T-cell (primary cell): ENCODE results near the gene KIAA0930. TPM values are rescaled to one million over a fixed set of nuclear protein-coding genes. Genes with fewer than 3 reads are reported as not detected.

Experiments
- ATAC-seq, 4 experiments: fragments of 200-7000 bp in 3 of 4; fragments of 150-1000 bp in 1 of 4; cut with Tn5 transposase; replicated peaks in 1 of 4; 1 replicate in 3 of 4; 2 replicates in 1 of 4; pipeline ENCODE4 v1.10.0; 2021; ENCODE audit warnings: moderate library complexity in 3 of 4, mild to moderate bottlenecking in 2 of 4, moderate number of reproducible peaks in 1 of 4
- CTCF ChIA-PET, 2 donors: fragments of 300-600 bp; sonication (Branson Sonifier 250); formaldehyde crosslinking; loops; one replicate each; lab custom pipeline; 2022; ENCODE audit warnings: antibody characterized with exemption in 2 of 2; lab: Charles Lee
- POLR2A ChIA-PET, 2 donors: fragments of 300-600 bp; sonication (Branson Sonifier 250); formaldehyde crosslinking; loops; one replicate each; lab custom pipeline; 2022; ENCODE audit warnings: antibody characterized with exemption in 2 of 2; lab: Charles Lee
- DNase-seq, 35 experiments: peaks; one replicate each; pipeline versions ENCODE4 v3.0.0 to v3.0.0-alpha.2; 2013 to 2023
- H3K27ac ChIP-seq: one replicate; pipeline ENCODE4 v1.5.1; 2013; ENCODE audit warnings: low read length
- H3K27me3 ChIP-seq, 2 experiments: replicated peaks in 1 of 2; 1 replicate in 1 of 2; 2 replicates in 1 of 2; pipeline versions ENCODE4 v1.6.1 to v1.7.0; 2013; ENCODE audit warnings: low read length in 1 of 2, mixed read lengths in 1 of 2; ENCODE audit not compliant: control insufficient read depth in 2 of 2, insufficient read depth in 2 of 2; ENCODE audit errors: extremely low read depth in 1 of 2
- H3K36me3 ChIP-seq, 2 donors: 1 replicate in 1 of 2; 2 replicates in 1 of 2; pipeline versions ENCODE4 v1.6.1 to v1.7.0; 2013; ENCODE audit warnings: low read length in 1 of 2; ENCODE audit not compliant: control insufficient read depth in 2 of 2, insufficient read depth in 1 of 2; ENCODE audit errors: extremely low read depth in 1 of 2
- H3K4me1 ChIP-seq, 2 experiments: 1 replicate in 1 of 2; 2 replicates in 1 of 2; pipeline versions ENCODE4 v1.6.1 to v1.7.0; 2013; ENCODE audit warnings: low read length in 2 of 2, mixed read lengths in 1 of 2; ENCODE audit not compliant: insufficient read depth in 2 of 2, control insufficient read depth in 1 of 2; ENCODE audit errors: extremely low read depth in 1 of 2
- H3K4me3 ChIP-seq, 2 donors: 1 replicate in 1 of 2; 2 replicates in 1 of 2; pipeline versions ENCODE4 v1.5.1 to v1.7.0; 2013; ENCODE audit warnings: mild to moderate bottlenecking in 2 of 2, low read length in 1 of 2, moderate library complexity in 1 of 2; ENCODE audit not compliant: control insufficient read depth in 1 of 2; ENCODE audit errors: extremely low read depth in 1 of 2
- H3K9me3 ChIP-seq: 2 replicates; pipeline ENCODE4 v1.7.0; 2013
- H3K27ac Mint-ChIP-seq, 2 donors: one replicate each; pipeline ENCODE4 v1.8.0; 2020 to 2021; ENCODE audit warnings: mild to moderate bottlenecking in 2 of 2, mixed read lengths in 2 of 2
- H3K27me3 Mint-ChIP-seq, 2 donors: one replicate each; pipeline ENCODE4 v1.8.0; 2021 to 2022; ENCODE audit warnings: mixed read lengths in 2 of 2
- H3K36me3 Mint-ChIP-seq: one replicate; pipeline ENCODE4 v1.8.0; 2021; ENCODE audit warnings: mixed read lengths
- H3K4me1 Mint-ChIP-seq, 3 donors: one replicate each; pipeline ENCODE4 v1.8.0; 2020 to 2022; ENCODE audit warnings: mixed read lengths in 3 of 3, mild to moderate bottlenecking in 1 of 3
- H3K4me3 Mint-ChIP-seq, 3 donors: one replicate each; pipeline ENCODE4 v1.8.0; 2020 to 2022; ENCODE audit warnings: mild to moderate bottlenecking in 3 of 3, mixed read lengths in 3 of 3, moderate library complexity in 3 of 3
- H3K9me3 Mint-ChIP-seq, 3 donors: one replicate each; pipeline ENCODE4 v1.8.0; 2020 to 2022; ENCODE audit warnings: mixed read lengths in 3 of 3
- WGBS: methylation state at CpG from one replicate; pipeline ENCODE4 v1.1.5; 2013; ENCODE audit warnings: missing lambda C conversion rate; ENCODE audit not compliant: insufficient coverage; 5-methylcytosine and 5-hydroxymethylcytosine counted together
- total RNA-seq, 35 experiments: library from RNA in 6 of 35; stranded (reverse) in 6 of 35; fragments of 120-200 nt in 1 of 35; gene quantifications; one replicate each; pipeline versions ENCODE4 v1.2.1 to v1.2.4 and lab custom pipeline; 2013 to 2026

KIAA0930 gene
- total RNA-seq, 5 donors from 2014 or later (not counting 1 experiment from before 2014, with no cell fraction given): 21.2 to 40.2 (median 30.8) TPM

DNA sequence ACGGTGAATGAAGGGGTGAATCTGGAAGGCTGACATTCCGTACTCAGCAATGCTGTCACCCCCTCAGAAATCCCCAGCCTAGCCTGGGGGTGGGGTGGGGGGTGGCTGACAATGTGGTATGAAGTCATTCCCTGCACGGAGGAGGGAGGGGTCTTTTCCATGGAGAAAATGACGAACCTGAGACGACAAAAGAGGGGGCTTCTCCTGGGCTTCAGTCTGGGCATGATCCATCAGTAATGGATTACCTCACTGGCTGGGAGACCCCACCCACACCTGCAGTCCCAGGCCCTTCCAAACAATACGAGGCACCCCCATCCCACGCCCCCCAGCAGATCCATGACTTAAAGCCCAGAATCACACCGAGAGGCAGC lies 1.0 kb downstream of the KIAA0930 start:
- Mint-ChIP-seq H3K27me3 (no peaks in the 10 kb centered on the region), H3K9me3 (no peaks in the 10 kb centered on the region), H3K27ac (no peak overlapping the region), H3K4me1 (peaks cover 23 to 51% (median 46%) of the 10 kb centered on the region in 3 donors), H3K4me3 (peak overlapping the region; percentile 88 to 96 (median 92)), H3K36me3 (peaks cover 2% of the 10 kb centered on the region)
- no CpG with 5 or more reads among the region's 8 CpGs for WGBS
- ChIA-PET CTCF (no interaction called here), POLR2A (no interaction called here)
- ATAC-seq: no peak
- Histone ChIP-seq H3K4me3 (peak overlapping the region; percentile 26 to 62), H3K9me3 (no peaks in the 10 kb centered on the region), H3K36me3 (peaks cover 3% of the 10 kb centered on the region in 2 donors), H3K27ac (no peak overlapping the region), H3K27me3 (no peaks in the 10 kb centered on the region), H3K4me1 (peaks cover 3 to 46% of the 10 kb centered on the region in 2 experiments)
- DNase-seq: no peak

DNA sequence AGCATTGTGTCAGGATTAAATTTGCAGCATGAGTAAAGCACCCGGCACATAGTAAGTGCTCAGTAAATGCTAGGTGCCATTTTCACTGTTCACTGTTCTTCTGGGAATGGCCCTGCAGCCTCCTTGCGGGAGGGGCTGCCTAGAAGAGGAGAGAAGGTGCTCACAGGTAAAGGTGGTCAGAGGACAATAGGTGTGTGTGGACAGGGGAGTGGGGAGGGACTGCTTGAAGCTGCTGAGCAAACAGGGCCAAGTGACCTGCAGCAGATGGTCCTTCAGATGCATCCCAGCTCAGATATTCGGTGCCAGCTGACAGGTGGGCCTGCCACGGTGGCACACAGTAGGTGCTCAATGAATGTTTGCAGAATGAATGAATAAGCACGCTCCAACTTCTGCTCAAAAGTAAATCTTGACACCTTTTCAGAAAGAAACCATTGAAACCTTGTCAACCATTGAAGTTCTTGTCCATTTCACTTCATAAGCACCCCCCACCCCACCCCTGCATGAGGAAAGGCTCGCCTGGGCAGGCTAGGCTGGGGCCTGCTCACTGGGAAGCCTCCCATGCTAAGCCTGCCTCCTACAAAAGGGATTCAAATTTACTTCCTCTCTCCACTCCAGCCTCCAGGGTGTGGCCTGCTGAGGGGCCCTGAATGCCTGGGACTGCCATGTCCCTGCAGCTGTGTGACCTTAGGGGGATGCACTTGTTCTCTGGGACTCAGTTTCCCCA lies 1.6 kb downstream of the KIAA0930 start:
- H3K27ac Mint-ChIP-seq: no peak overlapping the region
- no peak overlapping the region for H3K4me3 ChIP-seq

DNA sequence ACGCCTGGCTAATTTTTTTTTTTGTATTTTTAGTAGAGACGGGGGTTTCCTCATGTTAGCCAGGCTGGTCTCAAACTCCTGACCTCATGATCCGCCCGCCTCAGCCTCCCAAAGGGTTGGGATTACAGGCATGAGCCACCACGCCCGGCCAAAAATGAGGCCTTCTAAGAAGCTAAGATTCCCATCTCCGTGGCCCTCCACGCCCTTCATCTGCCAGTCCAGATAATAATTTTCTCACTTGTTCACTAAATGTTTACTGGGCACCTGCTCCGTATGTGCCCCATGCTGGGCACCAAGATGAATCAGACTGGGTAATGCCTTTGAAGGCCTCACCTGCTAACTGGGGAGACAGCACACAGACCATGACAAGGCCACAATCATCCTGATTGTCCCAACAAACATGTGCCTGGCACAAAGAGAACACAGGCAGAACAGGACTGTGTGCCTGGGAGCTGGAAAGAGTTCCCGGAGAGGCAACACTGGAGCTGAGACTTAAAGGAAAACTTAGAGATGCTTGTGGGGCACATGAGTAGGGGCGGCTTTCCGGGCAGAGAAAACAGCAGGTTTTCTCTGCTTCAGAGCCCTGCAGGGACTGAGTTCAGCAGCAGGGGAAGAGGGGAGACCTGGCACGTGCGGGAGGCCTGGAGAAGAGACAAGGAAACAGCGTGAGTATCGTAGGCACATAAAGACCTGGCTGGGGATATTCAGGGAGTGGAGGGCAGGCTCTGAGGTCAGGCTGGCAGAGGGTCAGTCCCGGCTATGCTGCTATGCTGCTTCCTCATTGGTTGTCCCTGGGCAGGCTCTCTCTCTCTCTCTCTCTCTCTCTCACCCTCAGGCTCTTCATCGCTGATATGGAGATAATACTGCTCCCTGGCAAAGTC lies 2.4 kb downstream of the KIAA0930 start:
- Mint-ChIP-seq H3K27me3 (no peaks in the 10 kb centered on the region), H3K4me3 (peak overlapping the region in 2 of 3 donors; percentile 92 to 96), H3K4me1 (peaks cover 23 to 59% (median 51%) of the 10 kb centered on the region in 3 donors), H3K36me3 (peaks cover 2% of the 10 kb centered on the region), H3K27ac (no peak overlapping the region), H3K9me3 (no peaks in the 10 kb centered on the region)
- WGBS: 96% methylated on average over 12 of the region's 18 CpGs
- DNase-seq (no peak), ATAC-seq (no peak)
- Histone ChIP-seq H3K4me1 (peaks cover 3 to 46% of the 10 kb centered on the region in 2 experiments), H3K4me3 (no peak overlapping the region), H3K9me3 (no peaks in the 10 kb centered on the region), H3K36me3 (peaks cover 3% of the 10 kb centered on the region in 2 donors), H3K27me3 (no peaks in the 10 kb centered on the region), H3K27ac (no peak overlapping the region)
- ChIA-PET CTCF (no interaction called here), POLR2A (no interaction called here)

More for the DNA sequence above, 1.6 kb downstream of the KIAA0930 start:
- Mint-ChIP-seq H3K4me1 (peaks cover 23 to 54% (median 46%) of the 10 kb centered on the region in 3 donors), H3K9me3 (no peaks in the 10 kb centered on the region), H3K36me3 (peaks cover 2% of the 10 kb centered on the region), H3K4me3 (peak overlapping the region; percentile 88 to 96 (median 92)), H3K27me3 (no peaks in the 10 kb centered on the region)
- Histone ChIP-seq H3K36me3 (peaks cover 3% of the 10 kb centered on the region in 2 donors), H3K27ac (no peak overlapping the region), H3K4me1 (peaks cover 3 to 46% of the 10 kb centered on the region in 2 experiments), H3K9me3 (no peaks in the 10 kb centered on the region), H3K27me3 (no peaks in the 10 kb centered on the region)
- POLR2A ChIA-PET: no interaction called here
- CTCF ChIA-PET: no interaction called here
- no peak for ATAC-seq
- 90% methylated on average over 4 of the region's 6 CpGs for WGBS
- no peak for DNase-seq

DNA sequence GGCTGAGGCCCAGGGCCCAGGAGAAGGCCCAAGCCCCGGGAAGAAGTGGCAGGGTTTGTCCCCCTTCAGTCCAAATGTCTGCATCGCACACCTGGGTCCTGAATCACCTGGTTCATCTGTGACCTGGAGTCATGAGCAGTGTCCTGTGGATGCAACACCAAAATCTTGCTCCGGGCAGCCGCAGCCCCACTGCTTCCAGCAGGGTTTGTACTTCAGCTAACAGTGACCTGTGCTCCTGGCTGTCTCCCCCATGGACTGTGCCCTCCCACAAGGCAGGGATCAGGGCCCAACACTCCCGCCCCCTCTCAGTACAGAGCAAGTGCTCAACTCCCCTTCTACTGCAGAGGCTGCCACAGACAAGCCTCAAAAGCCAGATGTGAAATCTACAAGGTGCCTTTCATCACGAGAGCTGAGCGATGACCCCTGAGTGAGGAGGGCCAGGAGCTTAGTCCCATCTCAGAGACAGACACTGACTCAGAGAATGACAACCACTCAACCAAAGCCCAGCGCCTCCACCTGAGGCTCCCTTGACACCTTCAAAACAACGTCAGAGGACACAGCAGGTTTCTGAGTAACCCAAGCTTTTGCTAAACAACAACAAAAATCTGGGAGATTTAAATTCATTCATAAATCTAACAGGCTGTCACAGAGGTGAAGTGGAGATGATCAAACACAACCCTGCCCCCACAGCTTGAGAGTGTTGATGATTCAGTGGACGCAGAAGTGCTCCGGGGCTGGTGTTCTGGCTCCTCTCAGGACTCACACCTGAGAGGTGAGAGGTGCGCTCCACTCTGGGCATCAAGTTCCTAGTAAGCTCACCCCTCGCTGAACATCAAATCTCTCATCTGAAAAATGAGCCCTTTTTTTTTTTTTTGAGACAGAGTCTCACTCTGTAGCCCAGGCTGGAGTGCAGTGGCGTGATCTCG lies 3.4 kb downstream of the KIAA0930 start:
- H3K9me3 ChIP-seq: no peaks in the 10 kb centered on the region
- DNase-seq (no peak), ATAC-seq (no peak)
- no peak overlapping the region for H3K4me3 ChIP-seq
- H3K9me3 Mint-ChIP-seq: no peaks in the 10 kb centered on the region
- no peaks in the 10 kb centered on the region for H3K27me3 Mint-ChIP-seq
- peak overlapping the region in 1 of 3 donors; percentile 96 for H3K4me3 Mint-ChIP-seq
- peaks cover 2% of the 10 kb centered on the region for H3K36me3 Mint-ChIP-seq
- WGBS: 96% methylated on average over 11 of the region's 15 CpGs
- H3K36me3 ChIP-seq: peaks cover 3% of the 10 kb centered on the region in 2 donors
- no peak overlapping the region for H3K27ac Mint-ChIP-seq
- POLR2A ChIA-PET: no interaction called here
- no peaks in the 10 kb centered on the region for H3K27me3 ChIP-seq
- peaks cover 23 to 59% (median 59%) of the 10 kb centered on the region in 3 donors for H3K4me1 Mint-ChIP-seq
- no peak overlapping the region for H3K27ac ChIP-seq
- peaks cover 3 to 46% of the 10 kb centered on the region in 2 experiments for H3K4me1 ChIP-seq
- CTCF ChIA-PET: interaction anchor here in 1 of 2 donors (0.6 kb wide), 1 partner anchor 72 kb away, joined by 3 read pairs; no protein-coding TSS in a partner anchor

DNA sequence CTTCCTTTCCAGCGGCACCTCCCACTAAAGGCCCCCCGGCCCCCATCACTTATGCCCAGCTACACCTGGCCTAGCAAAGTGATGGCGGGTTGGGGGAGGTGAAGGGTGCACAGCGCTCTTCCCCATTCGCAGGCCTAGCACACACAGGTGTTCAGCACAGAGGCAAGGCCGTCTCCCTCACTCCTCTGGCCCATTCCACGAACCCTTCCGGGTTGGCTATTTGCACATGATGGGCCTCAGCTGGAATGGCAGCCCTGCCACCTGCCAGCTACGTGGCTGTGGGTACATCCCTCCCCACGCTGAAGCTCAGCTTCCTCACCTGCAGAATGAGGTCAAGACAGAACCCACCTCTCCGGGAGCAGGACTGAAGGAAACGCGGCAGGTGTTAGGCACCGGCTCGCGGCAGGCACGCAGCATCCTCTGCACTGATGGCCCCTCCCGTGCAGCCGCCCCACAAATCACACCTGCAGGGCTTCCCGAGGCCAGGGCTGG lies 4.8 kb downstream of the KIAA0930 start:
- Histone ChIP-seq H3K9me3 (no peaks in the 10 kb centered on the region), H3K36me3 (peaks cover 3% of the 10 kb centered on the region in 2 donors), H3K27ac (no peak overlapping the region), H3K27me3 (no peaks in the 10 kb centered on the region), H3K4me3 (no peak overlapping the region), H3K4me1 (peaks cover 3 to 36% of the 10 kb centered on the region in 2 experiments)
- Mint-ChIP-seq H3K27ac (no peak overlapping the region), H3K4me3 (peak overlapping the region in 1 of 3 donors; percentile 10), H3K9me3 (no peaks in the 10 kb centered on the region), H3K4me1 (peaks cover 18 to 56% (median 55%) of the 10 kb centered on the region in 3 donors), H3K27me3 (no peaks in the 10 kb centered on the region), H3K36me3 (peaks cover 4% of the 10 kb centered on the region)
- 71% methylated on average over 14 of the region's 20 CpGs for WGBS
- POLR2A ChIA-PET: no interaction called here
- ATAC-seq (no peak), DNase-seq (no peak)
- CTCF ChIA-PET: no interaction called here
